Tibial nerve (tissue), 4 donors: ENCODE results near the gene CAB39. TPM values are rescaled to one million over a fixed set of nuclear protein-coding genes. Genes with fewer than 3 reads are reported as not detected.

Experiments
- DNase-seq, 2 donors: peaks; one replicate each; pipeline ENCODE4 v3.0.0-alpha.2; 2019; ENCODE audit warnings: low spot score in 2 of 2
- H3K27ac ChIP-seq, 4 donors: fragments of 200-600 bp; sonication (generic) in 3 of 4; one replicate each; pipeline ENCODE4 v1.5.1; 2017 to 2019; ENCODE audit warnings: mild to moderate bottlenecking in 1 of 4
- H3K27me3 ChIP-seq, 2 donors: fragments of 200-600 bp; sonication (generic) in 1 of 2; one replicate each; pipeline versions ENCODE4 v1.5.1 to v1.6.0; 2017 to 2019
- H3K36me3 ChIP-seq, 3 donors: fragments of 200-600 bp; sonication (generic); one replicate each; pipeline ENCODE4 v1.5.1; 2018 to 2019
- H3K4me1 ChIP-seq, 4 donors: fragments of 200-600 bp; sonication (generic) in 3 of 4; one replicate each; pipeline ENCODE4 v1.5.1; 2017 to 2019
- H3K4me3 ChIP-seq, 4 donors: fragments of 200-600 bp; sonication (generic) in 3 of 4; one replicate each; pipeline ENCODE4 v1.5.1; 2017 to 2019; ENCODE audit warnings: mild to moderate bottlenecking in 1 of 4, moderate library complexity in 1 of 4
- H3K9me3 ChIP-seq, 4 donors: fragments of 200-600 bp; sonication (generic) in 3 of 4; one replicate each; pipeline ENCODE4 v1.5.1; 2017 to 2019
- CTCF ChIP-seq, 5 experiments: fragments of 200-600 bp in 3 of 5; fragments of 450-650 bp in 2 of 5; sonication (generic) in 3 of 5; IDR thresholded peaks; one replicate each; pipeline ENCODE4 v1.5.1; 2016 to 2019; ENCODE audit warnings: antibody characterized with exemption in 5 of 5, mild to moderate bottlenecking in 3 of 5, moderate library complexity in 2 of 5
- EP300 ChIP-seq, 2 donors: sonication (generic); formaldehyde crosslinking; IDR thresholded peaks; one replicate each; pipeline ENCODE4 v1.6.1; 2017; ENCODE audit warnings: antibody characterized with exemption in 2 of 2, mild to moderate bottlenecking in 1 of 2
- POLR2A ChIP-seq, 2 donors: fragments of 450-650 bp; IDR thresholded peaks; one replicate each; pipeline ENCODE4 v1.6.1; 2017; ENCODE audit warnings: antibody characterized with exemption in 2 of 2, mild to moderate bottlenecking in 2 of 2, moderate library complexity in 2 of 2
- WGBS, 2 donors: methylation state at CpG; one replicate each; pipeline ENCODE4 v1.1.5; 2018; 5-methylcytosine and 5-hydroxymethylcytosine counted together
- total RNA-seq, 4 donors: library from RNA; depleted of rRNA; stranded (reverse); fragments of >200 nt; gene quantifications; one replicate each; pipeline ENCODE4 v1.1.0, GENCODE V29; 2016

CAB39 gene
- total RNA-seq, 4 donors from 2014 or later = 60.0 to 82.2 (median 69.7) TPM

GRCh38 chr2:230671117-230671516 lies 41.5 kb upstream of the CAB39 start:
- no peaks in the 10 kb centered on the region for H3K9me3 ChIP-seq
- no peak overlapping the region for H3K4me3 ChIP-seq
- DNase-seq = no peak
- WGBS, 2 donors = 20 to 26% methylated on average over 4 of the region's 4 CpGs
- peaks cover 0 to 10% (median 2%) of the 10 kb centered on the region in 4 donors for H3K4me1 ChIP-seq
- no peak overlapping the region for H3K27ac ChIP-seq
- no peaks in the 10 kb centered on the region for H3K36me3 ChIP-seq
- no peaks in the 10 kb centered on the region for H3K27me3 ChIP-seq
- TF ChIP-seq EP300 (IDR thresholded peaks at IDR 0.05) = no peak
- no peak for TF ChIP-seq POLR2A (IDR thresholded peaks at IDR 0.05)
- TF ChIP-seq CTCF (IDR thresholded peaks at IDR 0.05) = no peak

- Histone ChIP-seq H3K27ac (no peak overlapping the region), H3K36me3 (no peaks in the 10 kb centered on the region), H3K4me3 (no peak overlapping the region), H3K9me3 (peaks cover 0 to 2% (median 0%) of the 10 kb centered on the region in 4 donors), H3K4me1 (peaks cover 0 to 10% (median 0%) of the 10 kb centered on the region in 4 donors), H3K27me3 (no peaks in the 10 kb centered on the region)
- WGBS, 2 donors = 65 to 70% methylated on average over 12 of the region's 12 CpGs
- no peak for TF ChIP-seq POLR2A (IDR thresholded peaks at IDR 0.05)
- no peak for TF ChIP-seq CTCF (IDR thresholded peaks at IDR 0.05)
- TF ChIP-seq EP300 (IDR thresholded peaks at IDR 0.05) = no peak
- DNase-seq = no peak
Measured at GRCh38 chr2:230672836-230673235, 39.8 kb upstream of the CAB39 start.

DNA sequence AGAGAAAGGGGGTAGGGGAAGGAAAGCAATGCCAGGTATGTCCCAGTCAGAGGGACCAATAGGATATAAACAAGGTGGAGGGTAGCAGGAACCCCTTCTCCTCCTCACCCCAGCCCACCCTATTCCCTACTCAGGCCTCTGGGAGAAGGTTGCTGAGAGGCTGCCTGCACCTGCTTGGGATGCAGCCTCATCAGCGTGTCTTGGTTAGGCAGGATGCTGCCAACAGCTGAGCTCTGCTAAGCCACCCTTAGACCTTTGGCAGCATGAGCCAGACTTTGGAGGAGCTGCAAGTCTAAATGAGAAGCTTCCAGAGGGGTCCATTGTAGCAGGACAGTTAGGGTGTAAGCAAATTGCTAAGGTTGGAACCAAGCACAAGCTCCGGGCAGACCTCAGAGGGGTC lies 38.2 kb upstream of the CAB39 start:
- peaks cover 0 to 10% (median 0%) of the 10 kb centered on the region in 4 donors for H3K9me3 ChIP-seq
- DNase-seq = no peak
- H3K27me3 ChIP-seq = no peaks in the 10 kb centered on the region
- H3K4me3 ChIP-seq = no peak overlapping the region
- H3K27ac ChIP-seq = no peak overlapping the region
- peaks cover 0 to 2% (median 0%) of the 10 kb centered on the region in 4 donors for H3K4me1 ChIP-seq
- H3K36me3 ChIP-seq = no peaks in the 10 kb centered on the region
- TF ChIP-seq EP300 (IDR thresholded peaks at IDR 0.05) (no peak), CTCF (IDR thresholded peaks at IDR 0.05) (no peak), POLR2A (IDR thresholded peaks at IDR 0.05) (no peak)
- 93 to 96% methylated on average over 2 of the region's 2 CpGs for WGBS, 2 donors

DNA sequence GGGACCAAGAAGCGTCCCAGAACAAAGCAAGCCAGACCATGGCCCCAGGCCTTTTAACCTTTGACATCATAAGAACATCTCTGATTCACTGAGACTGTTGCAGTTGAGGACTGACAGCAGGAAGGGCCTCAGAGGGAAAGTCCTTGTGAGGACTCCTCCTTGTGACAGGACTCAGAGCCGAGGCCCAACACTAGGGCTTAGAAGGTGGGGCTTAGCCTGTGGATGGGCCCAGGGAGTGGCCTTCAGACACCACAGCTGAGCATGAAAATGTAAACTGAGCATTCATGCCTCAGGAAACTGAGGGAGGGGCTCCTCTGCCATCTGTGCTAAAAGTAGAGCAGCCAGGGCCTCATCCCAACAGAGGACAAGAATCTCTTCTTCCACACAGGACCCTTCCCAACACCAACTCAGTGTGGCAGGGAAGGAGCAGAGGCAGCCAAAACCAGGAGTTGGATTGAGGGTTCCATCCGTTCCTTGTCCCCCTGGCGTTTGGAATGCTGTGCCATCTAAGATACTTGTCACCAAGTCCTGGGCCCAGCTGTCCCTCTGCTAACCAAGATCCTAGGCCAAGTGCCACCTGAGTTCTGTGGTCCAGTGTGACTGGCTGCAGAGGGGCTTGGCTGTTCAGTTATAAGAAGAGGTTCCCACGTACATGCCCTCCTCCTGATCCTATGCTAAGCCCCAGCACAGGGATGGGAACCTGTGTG lies 37.5 kb upstream of the CAB39 start:
- H3K4me3 ChIP-seq = no peak overlapping the region
- 52 to 73% methylated on average over 4 to 5 of the region's 5 CpGs for WGBS, 2 donors
- no peaks in the 10 kb centered on the region for H3K36me3 ChIP-seq
- H3K9me3 ChIP-seq = peaks cover 0 to 10% (median 0%) of the 10 kb centered on the region in 4 donors
- DNase-seq = no peak
- TF ChIP-seq POLR2A (IDR thresholded peaks at IDR 0.05) (no peak), EP300 (IDR thresholded peaks at IDR 0.05) (no peak), CTCF (IDR thresholded peaks at IDR 0.05) (no peak)
- H3K27ac ChIP-seq = no peak overlapping the region
- H3K4me1 ChIP-seq = no peaks in the 10 kb centered on the region
- H3K27me3 ChIP-seq = no peaks in the 10 kb centered on the region

DNA sequence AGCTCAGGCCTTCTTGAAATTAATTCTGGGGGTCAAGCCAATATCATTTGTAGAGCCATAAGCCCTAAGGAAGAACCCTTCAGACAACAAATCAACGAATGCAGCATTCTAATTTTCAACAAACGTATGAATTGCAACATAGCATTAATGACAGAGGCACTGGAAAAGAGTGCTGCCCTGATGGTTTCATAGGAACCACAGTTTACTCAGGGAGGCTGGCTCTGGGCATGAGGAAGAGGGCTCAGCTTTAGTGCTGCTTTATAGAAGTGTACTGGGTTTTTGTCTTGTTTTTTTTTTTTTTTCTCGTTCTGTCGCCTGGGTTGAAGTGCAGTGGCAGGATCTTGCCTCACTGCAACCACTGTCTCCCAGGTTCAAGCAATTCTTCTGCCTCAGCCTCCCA lies 36.1 kb upstream of the CAB39 start:
- no peaks in the 10 kb centered on the region for H3K4me1 ChIP-seq
- no peak for DNase-seq
- TF ChIP-seq POLR2A (IDR thresholded peaks at IDR 0.05) = no peak
- no peak for TF ChIP-seq CTCF (IDR thresholded peaks at IDR 0.05)
- no peak for TF ChIP-seq EP300 (IDR thresholded peaks at IDR 0.05)
- no peak overlapping the region for H3K27ac ChIP-seq
- H3K27me3 ChIP-seq = no peaks in the 10 kb centered on the region
- H3K4me3 ChIP-seq = no peak overlapping the region
- no peaks in the 10 kb centered on the region for H3K36me3 ChIP-seq
- whole genome bisulfite sequencing, 2 donors = 70 to 84% methylated on average over 4 of the region's 4 CpGs
- H3K9me3 ChIP-seq = peaks cover 0 to 10% (median 0%) of the 10 kb centered on the region in 4 donors
